Mucosa of rectum (tissue), 2 donors: ENCODE measurements around the gene MT1M.
"Not testable (repeated sequence)": the region's sequence is repeated elsewhere in the genome, so short reads cannot be mapped to it uniquely, and the experiment has no call there.

ENCODE experiments used
- H3K27ac ChIP-seq, 2 donors: one replicate each; pipeline ENCODE4 v1.7.0; 2013; ENCODE audit warnings: inconsistent platforms in 2 of 2, low read depth in 2 of 2, low read length in 2 of 2
- H3K27me3 ChIP-seq, 2 donors: one replicate each; pipeline ENCODE4 v1.7.0; 2013; ENCODE audit warnings: low read length in 2 of 2; ENCODE audit not compliant: control insufficient read depth in 2 of 2, insufficient read depth in 2 of 2
- H3K36me3 ChIP-seq, 2 donors: one replicate each; pipeline ENCODE4 v1.7.0; 2013; ENCODE audit warnings: low read length in 2 of 2; ENCODE audit not compliant: control insufficient read depth in 2 of 2, insufficient read depth in 2 of 2
- H3K4me1 ChIP-seq, 2 donors: one replicate each; pipeline ENCODE4 v1.7.0; 2013; ENCODE audit warnings: low read length in 2 of 2, mild to moderate bottlenecking in 1 of 2; ENCODE audit not compliant: control insufficient read depth in 2 of 2, insufficient read depth in 2 of 2
- H3K4me3 ChIP-seq, 2 donors: one replicate each; pipeline ENCODE4 v1.7.0; 2013; ENCODE audit warnings: low read length in 2 of 2
- H3K9ac ChIP-seq, 2 donors: one replicate each; pipeline ENCODE4 v1.7.0; 2013; ENCODE audit warnings: low read length in 2 of 2, low read depth in 1 of 2, mild to moderate bottlenecking in 1 of 2
- H3K9me3 ChIP-seq, 2 donors: one replicate each; pipeline ENCODE4 v1.7.0; 2013; ENCODE audit warnings: low read length in 2 of 2; ENCODE audit not compliant: control insufficient read depth in 2 of 2
- donor health status: healthy.
- donor health status: Normal muscosa, but diverticular disease.

Gene MT1M

GRCh38 chr16:56632156-56632847, at the start of gene MT1M:
MT1M (plus strand) TSS chr16:56632659; CDS start chr16:56632732, 73 bp downstream.
- no peaks in the 10 kb centered on the region for H3K36me3 ChIP-seq
- H3K27me3 ChIP-seq = peaks cover 18 to 28% of the 10 kb centered on the region in 2 donors
- peaks cover 3 to 7% of the 10 kb centered on the region in 2 donors for H3K4me1 ChIP-seq
- peak within 1 kb of the TSS; percentile 83 to 86 for H3K9ac ChIP-seq
- peak within 1 kb of the TSS; percentile 75 to 79 for H3K4me3 ChIP-seq
- H3K27ac ChIP-seq = peak within 1 kb of the TSS; percentile 74 to 80
- no peaks in the 10 kb centered on the region for H3K9me3 ChIP-seq

GRCh38 chr16:56582911-56583310, 49.5 kb upstream of the MT1M start:
- not testable (repeated sequence) for H3K27me3 ChIP-seq, H3K4me3 ChIP-seq, H3K9ac ChIP-seq, H3K27ac ChIP-seq, H3K4me1 ChIP-seq, H3K36me3 ChIP-seq, H3K9me3 ChIP-seq

DNA sequence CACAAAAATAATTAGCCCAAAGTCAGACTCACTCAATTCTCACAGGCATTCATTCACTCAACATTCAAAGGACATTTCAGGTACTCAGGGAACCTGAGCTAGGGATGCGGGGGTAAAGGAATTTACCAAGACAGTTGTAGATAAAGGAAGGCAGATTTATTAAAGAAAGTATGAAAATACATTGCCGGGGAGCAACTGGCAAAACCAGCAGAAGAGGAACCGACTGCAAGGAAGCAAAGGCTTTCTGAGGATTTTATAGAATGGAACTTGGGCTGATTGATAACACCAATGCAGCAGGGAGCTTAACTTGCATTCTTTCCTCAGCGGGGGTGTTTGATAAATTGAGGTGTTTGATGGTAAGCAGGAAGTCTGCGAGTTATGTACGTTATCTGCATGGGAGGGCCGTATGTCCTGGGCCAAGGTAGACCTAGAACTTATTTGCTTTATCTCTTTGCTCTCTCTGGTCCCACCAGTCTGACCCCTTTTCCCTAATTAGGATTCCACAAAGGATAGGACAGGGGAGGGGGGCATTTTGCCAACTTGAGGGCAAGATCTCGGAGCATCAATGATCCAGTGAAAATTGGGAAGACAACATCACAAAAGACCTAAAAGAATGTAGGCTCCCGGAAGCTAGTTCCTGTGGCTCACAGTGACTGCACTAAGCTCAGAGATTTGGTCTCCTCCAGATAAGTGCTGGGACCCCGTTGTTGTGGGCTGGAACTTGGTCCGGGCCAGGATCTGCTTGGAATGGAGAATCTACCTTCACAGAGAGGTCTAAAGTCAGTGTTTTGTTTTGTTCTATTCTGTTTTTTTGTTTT, 48.9 kb upstream of the MT1M start:
- no peak overlapping the region for H3K4me3 ChIP-seq
- H3K9ac ChIP-seq = no peak overlapping the region
- H3K27me3 ChIP-seq = peaks cover 0 to 2% of the 10 kb centered on the region in 2 donors
- no peaks in the 10 kb centered on the region for H3K36me3 ChIP-seq
- no peaks in the 10 kb centered on the region for H3K4me1 ChIP-seq
- H3K9me3 ChIP-seq = no peaks in the 10 kb centered on the region
- no peak overlapping the region for H3K27ac ChIP-seq

GRCh38 chr16:56584276-56584675, 48.2 kb upstream of the MT1M start:
- Histone ChIP-seq H3K27ac (no peak overlapping the region), H3K9me3 (no peaks in the 10 kb centered on the region), H3K4me3 (no peak overlapping the region), H3K27me3 (peaks cover 5 to 7% of the 10 kb centered on the region in 2 donors), H3K9ac (no peak overlapping the region), H3K36me3 (no peaks in the 10 kb centered on the region), H3K4me1 (peaks cover 0 to 3% of the 10 kb centered on the region in 2 donors)

- no peak overlapping the region for H3K9ac ChIP-seq
- no peak overlapping the region for H3K27ac ChIP-seq
- no peaks in the 10 kb centered on the region for H3K9me3 ChIP-seq
- no peaks in the 10 kb centered on the region for H3K36me3 ChIP-seq
- H3K27me3 ChIP-seq = peaks cover 6 to 18% of the 10 kb centered on the region in 2 donors
- peaks cover 9 to 12% of the 10 kb centered on the region in 2 donors for H3K4me1 ChIP-seq
- H3K4me3 ChIP-seq = peak overlapping the region; percentile 48 to 55
These were observed 43.7 kb upstream of the MT1M start for GRCh38 chr16:56588781-56589140.

GRCh38 chr16:56589141-56590039, 43.1 kb upstream of the MT1M start, which contains the start of gene MT3:
MT3 (plus strand) TSS chr16:56589528; CDS start chr16:56589591, 63 bp downstream.
- H3K36me3 ChIP-seq = no peaks in the 10 kb centered on the region
- H3K9ac ChIP-seq = peak within 1 kb of the TSS in 1 of 2 donors; percentile 36
- no peak within 1 kb of the TSS for H3K27ac ChIP-seq
- H3K4me3 ChIP-seq = peak within 1 kb of the TSS; percentile 48 to 55
- peaks cover 9 to 12% of the 10 kb centered on the region in 2 donors for H3K4me1 ChIP-seq
- peaks cover 6 to 18% of the 10 kb centered on the region in 2 donors for H3K27me3 ChIP-seq
- no peaks in the 10 kb centered on the region for H3K9me3 ChIP-seq

DNA sequence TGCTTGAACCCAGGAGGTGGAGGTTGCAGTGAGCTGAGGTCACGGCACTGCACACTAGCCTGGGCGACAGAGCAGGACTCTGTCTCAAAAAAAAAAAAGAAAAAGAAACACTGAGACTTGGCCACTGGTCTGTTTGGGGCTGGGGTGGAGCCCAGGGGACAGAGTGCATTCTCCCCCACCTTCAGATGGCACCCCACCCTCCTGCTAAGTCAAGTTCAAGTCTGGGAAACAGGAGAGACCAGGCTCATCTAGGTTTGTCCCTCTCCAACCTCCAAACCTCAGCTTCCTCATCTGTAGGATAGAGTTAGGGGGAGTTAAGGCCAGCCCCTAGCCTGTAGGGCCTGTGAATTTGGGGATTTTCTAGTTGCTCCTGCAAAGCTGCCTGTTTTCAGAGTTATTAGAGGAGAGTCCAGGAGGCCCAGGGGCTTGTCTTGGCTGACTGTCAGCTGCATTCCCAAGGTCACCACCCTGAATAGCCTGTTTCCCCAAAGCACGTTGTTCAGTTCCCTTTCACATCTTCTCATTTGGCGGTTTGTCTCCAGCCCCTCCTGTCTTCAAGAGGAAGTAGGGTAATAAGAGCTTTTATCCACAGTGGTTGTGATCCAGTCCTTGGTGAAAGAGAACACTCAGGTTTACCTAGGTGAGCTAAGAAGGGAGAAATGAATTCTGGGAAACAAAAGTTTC, 40.9 kb upstream of the MT1M start:
- H3K9ac ChIP-seq = peak overlapping the region in 1 of 2 donors; percentile 0
- peaks cover 9 to 12% of the 10 kb centered on the region in 2 donors for H3K4me1 ChIP-seq
- no peaks in the 10 kb centered on the region for H3K36me3 ChIP-seq
- H3K27ac ChIP-seq = no peak overlapping the region
- no peak overlapping the region for H3K4me3 ChIP-seq
- H3K9me3 ChIP-seq = no peaks in the 10 kb centered on the region
- H3K27me3 ChIP-seq = peaks cover 6 to 18% of the 10 kb centered on the region in 2 donors

DNA sequence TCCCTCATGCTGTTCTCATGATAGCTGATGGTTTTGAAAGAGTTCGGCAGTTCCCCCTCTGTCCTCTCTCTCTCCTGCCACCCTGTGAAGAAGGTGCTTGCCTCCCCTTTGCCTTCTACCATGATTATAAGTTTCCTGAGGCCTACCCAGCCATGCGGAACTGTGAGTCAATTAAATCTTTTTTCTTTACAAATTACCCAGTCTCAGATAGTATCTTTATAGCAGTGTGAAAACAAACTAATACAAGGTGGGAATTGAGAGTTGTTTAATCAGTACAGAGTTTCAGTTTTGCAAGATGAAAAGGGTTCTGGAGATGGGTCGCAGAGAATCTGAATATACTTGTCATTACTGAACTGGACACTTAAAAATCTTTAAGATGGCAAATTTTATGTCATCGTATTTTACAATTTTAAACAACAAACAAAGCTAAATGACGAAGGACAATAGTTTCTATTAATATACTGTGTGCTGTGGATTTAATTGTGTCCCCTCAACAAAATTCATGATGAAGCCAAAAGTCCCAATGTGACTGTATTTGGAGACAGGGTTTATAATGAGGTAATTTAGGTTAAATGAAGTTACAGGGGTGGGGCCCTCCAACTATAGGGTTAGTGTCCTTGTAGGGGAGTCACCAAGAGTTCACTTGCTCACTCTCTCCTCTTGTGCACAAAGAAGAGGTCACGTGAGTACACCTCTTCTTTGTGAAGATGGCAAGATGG, 38.7 kb upstream of the MT1M start:
- Histone ChIP-seq H3K9me3 (no peaks in the 10 kb centered on the region), H3K4me1 (peaks cover 9 to 12% of the 10 kb centered on the region in 2 donors), H3K4me3 (no peak overlapping the region), H3K27ac (no peak overlapping the region), H3K9ac (no peak overlapping the region), H3K36me3 (no peaks in the 10 kb centered on the region), H3K27me3 (peaks cover 6 to 14% of the 10 kb centered on the region in 2 donors)

DNA sequence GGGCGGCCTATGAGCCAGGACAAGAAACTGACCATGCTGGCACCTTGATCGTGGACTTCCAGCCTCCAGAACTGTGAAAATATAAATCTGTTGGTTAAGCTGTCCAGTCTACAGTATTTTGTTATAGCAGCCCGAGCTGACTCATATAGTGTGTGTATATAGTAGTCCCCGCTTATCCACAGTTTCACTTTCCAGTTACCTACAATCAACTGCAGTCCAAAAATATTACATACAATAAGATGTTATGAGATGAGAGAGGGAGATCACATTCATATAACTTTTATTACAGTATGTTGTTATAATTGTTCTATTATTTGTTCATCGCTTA, 38.2 kb upstream of the MT1M start:
- Histone ChIP-seq H3K4me1 (peaks cover 8 to 9% of the 10 kb centered on the region in 2 donors), H3K9me3 (no peaks in the 10 kb centered on the region), H3K27me3 (peaks cover under 1 to 11% of the 10 kb centered on the region in 2 donors), H3K27ac (no peak overlapping the region), H3K36me3 (no peaks in the 10 kb centered on the region), H3K9ac (no peak overlapping the region), H3K4me3 (no peak overlapping the region)
